ENCODE measurements around the gene UBA1. TPM values are rescaled to one million over a fixed set of nuclear protein-coding genes. Genes with fewer than 3 reads are reported as not detected.

The UBA1 gene
- total RNA-seq, 1 experiment from 2014 or later: 275 TPM

DNA sequence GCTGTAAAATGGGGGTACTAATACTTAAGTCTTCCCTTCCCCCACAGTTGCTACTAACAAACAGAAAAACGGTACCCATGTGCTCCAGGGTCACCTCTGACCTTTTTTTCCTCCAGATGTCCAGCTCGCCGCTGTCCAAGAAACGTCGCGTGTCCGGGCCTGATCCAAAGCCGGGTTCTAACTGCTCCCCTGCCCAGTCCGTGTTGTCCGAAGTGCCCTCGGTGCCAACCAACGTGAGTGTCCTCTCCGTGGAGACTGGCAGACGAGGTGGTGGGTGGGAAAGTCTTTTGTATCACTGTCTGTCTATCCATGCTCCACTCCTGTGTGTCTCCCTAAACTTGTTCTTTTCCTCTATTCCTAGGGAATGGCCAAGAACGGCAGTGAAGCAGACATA, 5.1 kb downstream of the UBA1 start:
- ATAC-seq: no peak
- no peak overlapping the region for H3K4me3 ChIP-seq (replicated peaks in 1 of 2; ENCODE audit: low read depth in 1 of 2, low read length in 2 of 2)
- no peaks in the 10 kb centered on the region for H4K20me1 ChIP-seq (ENCODE audit: insufficient read depth)
- ChIA-PET POLR2A (no interaction called here), RAD21 (ENCODE audit: low non-redundant PET in 1 of 2, low total read pairs in 2 of 2, uncharacterized antibody in 2 of 2, unreplicated experiment in 2 of 2) (interaction anchor here in 1 of 2 experiments (0.5 kb wide), 1 partner anchor 325 kb away, joined by 5 read pairs; no protein-coding TSS in a partner anchor), CTCF (no interaction called here)
- no peak overlapping the region for H2AFZ ChIP-seq (ENCODE audit: low read depth, low read length, poor library complexity, severe bottlenecking)
- no peaks in the 10 kb centered on the region for H3K9me2 ChIP-seq (ENCODE audit: insufficient read depth)
- H3K9me3 ChIP-seq (ENCODE audit: control insufficient read depth in 1 of 2, insufficient read depth in 1 of 2, low read depth in 1 of 2, low read length in 2 of 2): no peaks in the 10 kb centered on the region
- TF ChIP-seq TCF7L2 (IDR thresholded peaks at IDR 0.05; ENCODE audit: borderline replicate concordance, extremely low read depth, insufficient read depth, insufficient read length) (no peak), EGR1 (IDR thresholded peaks at IDR 0.05; ENCODE audit: low read depth) (no peak), FOSL1 (IDR thresholded peaks at IDR 0.05; ENCODE audit: low read depth) (no peak), CBX3 (IDR thresholded peaks at IDR 0.05; ENCODE audit: low read depth) (no peak), SRF (IDR thresholded peaks at IDR 0.05; ENCODE audit: low read depth) (no peak), ELF1 (IDR thresholded peaks at IDR 0.05; ENCODE audit: borderline replicate concordance, low read depth) (no peak), JUND (IDR thresholded peaks at IDR 0.05) (no peak), CEBPB (IDR thresholded peaks at IDR 0.05; ENCODE audit: low read depth) (no peak), POLR2AphosphoS5 (IDR thresholded peaks at IDR 0.05; ENCODE audit: low read depth, low read length) (no peak), SP1 (IDR thresholded peaks at IDR 0.05; ENCODE audit: low read depth) (no peak)
- TF ChIP-seq, protein P1, sequence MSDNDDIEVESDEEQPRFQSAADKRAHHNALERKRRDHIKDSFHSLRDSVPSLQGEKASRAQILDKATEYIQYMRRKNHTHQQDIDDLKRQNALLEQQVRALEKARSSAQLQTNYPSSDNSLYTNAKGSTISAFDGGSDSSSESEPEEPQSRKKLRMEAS (IDR thresholded peaks at IDR 0.05): no peak
- TF ChIP-seq, protein P2, sequence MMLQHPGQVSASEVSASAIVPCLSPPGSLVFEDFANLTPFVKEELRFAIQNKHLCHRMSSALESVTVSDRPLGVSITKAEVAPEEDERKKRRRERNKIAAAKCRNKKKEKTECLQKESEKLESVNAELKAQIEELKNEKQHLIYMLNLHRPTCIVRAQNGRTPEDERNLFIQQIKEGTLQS (IDR thresholded peaks at IDR 0.05): no peak
- H3K4me1 ChIP-seq (ENCODE audit: control insufficient read depth in 1 of 2, insufficient read depth in 2 of 2, low read length in 2 of 2): peaks cover 2 to 7% of the 10 kb centered on the region in 2 experiments; a peak in 1 of 4 replicates
- no peak for DNase-seq (ENCODE audit: low read depth, low spot score)
- no peaks in the 10 kb centered on the region for H3K27me3 ChIP-seq (ENCODE audit: insufficient read depth, low read length)
- H3K79me2 ChIP-seq (ENCODE audit: insufficient read depth, low read length): peaks cover 74% of the 10 kb centered on the region
- no TSS peak for BruUV-seq (replicated peaks)
- H3K27ac ChIP-seq (ENCODE audit: low read depth, low read length): no peak overlapping the region
- peaks cover 16 to 42% of the 10 kb centered on the region in 2 experiments; a peak in 3 of 4 replicates for H3K36me3 ChIP-seq (ENCODE audit: control insufficient read depth in 1 of 2, insufficient read depth in 2 of 2, low read length in 2 of 2)
- no peak overlapping the region for H3K4me2 ChIP-seq (ENCODE audit: low read length)
- intact Hi-C loops (cut with micrococcal nuclease): loop anchor here (10.0 kb wide), 1 partner anchor 556 kb away; no protein-coding TSS in a partner anchor
- H3K9ac ChIP-seq (ENCODE audit: low read length): no peak overlapping the region

DNA sequence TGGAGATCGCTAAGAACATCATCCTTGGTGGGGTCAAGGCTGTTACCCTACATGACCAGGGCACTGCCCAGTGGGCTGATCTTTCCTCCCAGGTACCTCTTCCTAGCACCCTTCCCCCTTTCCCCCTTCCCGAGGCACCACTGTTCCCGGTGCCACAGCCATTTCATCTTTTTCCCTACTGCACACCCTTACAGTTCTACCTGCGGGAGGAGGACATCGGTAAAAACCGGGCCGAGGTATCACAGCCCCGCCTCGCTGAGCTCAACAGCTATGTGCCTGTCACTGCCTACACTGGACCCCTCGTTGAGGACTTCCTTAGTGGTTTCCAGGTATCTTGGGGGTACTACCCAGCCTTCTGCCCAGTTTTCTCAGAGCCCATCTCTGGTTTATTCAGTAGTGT, 5.7 kb downstream of the UBA1 start:
- TF ChIP-seq, protein P3, sequence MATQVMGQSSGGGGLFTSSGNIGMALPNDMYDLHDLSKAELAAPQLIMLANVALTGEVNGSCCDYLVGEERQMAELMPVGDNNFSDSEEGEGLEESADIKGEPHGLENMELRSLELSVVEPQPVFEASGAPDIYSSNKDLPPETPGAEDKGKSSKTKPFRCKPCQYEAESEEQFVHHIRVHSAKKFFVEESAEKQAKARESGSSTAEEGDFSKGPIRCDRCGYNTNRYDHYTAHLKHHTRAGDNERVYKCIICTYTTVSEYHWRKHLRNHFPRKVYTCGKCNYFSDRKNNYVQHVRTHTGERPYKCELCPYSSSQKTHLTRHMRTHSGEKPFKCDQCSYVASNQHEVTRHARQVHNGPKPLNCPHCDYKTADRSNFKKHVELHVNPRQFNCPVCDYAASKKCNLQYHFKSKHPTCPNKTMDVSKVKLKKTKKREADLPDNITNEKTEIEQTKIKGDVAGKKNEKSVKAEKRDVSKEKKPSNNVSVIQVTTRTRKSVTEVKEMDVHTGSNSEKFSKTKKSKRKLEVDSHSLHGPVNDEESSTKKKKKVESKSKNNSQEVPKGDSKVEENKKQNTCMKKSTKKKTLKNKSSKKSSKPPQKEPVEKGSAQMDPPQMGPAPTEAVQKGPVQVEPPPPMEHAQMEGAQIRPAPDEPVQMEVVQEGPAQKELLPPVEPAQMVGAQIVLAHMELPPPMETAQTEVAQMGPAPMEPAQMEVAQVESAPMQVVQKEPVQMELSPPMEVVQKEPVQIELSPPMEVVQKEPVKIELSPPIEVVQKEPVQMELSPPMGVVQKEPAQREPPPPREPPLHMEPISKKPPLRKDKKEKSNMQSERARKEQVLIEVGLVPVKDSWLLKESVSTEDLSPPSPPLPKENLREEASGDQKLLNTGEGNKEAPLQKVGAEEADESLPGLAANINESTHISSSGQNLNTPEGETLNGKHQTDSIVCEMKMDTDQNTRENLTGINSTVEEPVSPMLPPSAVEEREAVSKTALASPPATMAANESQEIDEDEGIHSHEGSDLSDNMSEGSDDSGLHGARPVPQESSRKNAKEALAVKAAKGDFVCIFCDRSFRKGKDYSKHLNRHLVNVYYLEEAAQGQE (IDR thresholded peaks at IDR 0.05; ENCODE audit: low read depth): no peak
- no peak for TF ChIP-seq ELF1 (IDR thresholded peaks at IDR 0.05; ENCODE audit: borderline replicate concordance, low read depth)
- TF ChIP-seq JUND (IDR thresholded peaks at IDR 0.05): no peak
- TF ChIP-seq TCF7L2 (IDR thresholded peaks at IDR 0.05; ENCODE audit: borderline replicate concordance, extremely low read depth, insufficient read depth, insufficient read length): no peak
- no peak for TF ChIP-seq SRF (IDR thresholded peaks at IDR 0.05; ENCODE audit: low read depth)
- TF ChIP-seq, protein P2 (IDR thresholded peaks at IDR 0.05): no peak
- no peak for TF ChIP-seq CEBPB (IDR thresholded peaks at IDR 0.05; ENCODE audit: low read depth)
- no peak for TF ChIP-seq EZH2phosphoT487 (IDR thresholded peaks at IDR 0.05; ENCODE audit: borderline replicate concordance)
- no peak for TF ChIP-seq POLR2A (IDR thresholded peaks at IDR 0.05; ENCODE audit: borderline replicate concordance, extremely low read depth, insufficient read depth, insufficient read length)
- no peak for TF ChIP-seq RAD21 (IDR thresholded peaks at IDR 0.05; ENCODE audit: low read depth)
- TF ChIP-seq, protein P1 (IDR thresholded peaks at IDR 0.05): no peak
- TF ChIP-seq SP1 (IDR thresholded peaks at IDR 0.05; ENCODE audit: low read depth): no peak
- Histone ChIP-seq H3K4me3 (replicated peaks in 1 of 2; ENCODE audit: low read depth in 1 of 2, low read length in 2 of 2) (no peak overlapping the region), H3K9me2 (ENCODE audit: insufficient read depth) (no peaks in the 10 kb centered on the region), H3K27me3 (ENCODE audit: insufficient read depth, low read length) (no peaks in the 10 kb centered on the region), H3K4me2 (ENCODE audit: low read length) (no peak overlapping the region), H3K36me3 (ENCODE audit: control insufficient read depth in 1 of 2, insufficient read depth in 2 of 2, low read length in 2 of 2) (peaks cover 18 to 44% of the 10 kb centered on the region in 2 experiments; a peak in 3 of 4 replicates), H3K27ac (ENCODE audit: low read depth, low read length) (no peak overlapping the region), H3K9ac (ENCODE audit: low read length) (no peak overlapping the region), H3K9me3 (ENCODE audit: control insufficient read depth in 1 of 2, insufficient read depth in 1 of 2, low read depth in 1 of 2, low read length in 2 of 2) (no peaks in the 10 kb centered on the region), H3K4me1 (ENCODE audit: control insufficient read depth in 1 of 2, insufficient read depth in 2 of 2, low read length in 2 of 2) (peaks cover 2 to 7% of the 10 kb centered on the region in 2 experiments; a peak in 1 of 4 replicates), H2AFZ (ENCODE audit: low read depth, low read length, poor library complexity, severe bottlenecking) (no peak overlapping the region), H3K79me2 (ENCODE audit: insufficient read depth, low read length) (peaks cover 68% of the 10 kb centered on the region), H4K20me1 (ENCODE audit: insufficient read depth) (no peaks in the 10 kb centered on the region)
- no TSS peak for BruUV-seq (replicated peaks)
- intact Hi-C loops (cut with micrococcal nuclease): loop anchor here (10.0 kb wide), 1 partner anchor 556 kb away; no protein-coding TSS in a partner anchor
- DNase-seq (ENCODE audit: low read depth, low spot score) (no peak), ATAC-seq (no peak)
- ChIA-PET CTCF (no interaction called here), POLR2A (no interaction called here), RAD21 (ENCODE audit: low non-redundant PET in 1 of 2, low total read pairs in 2 of 2, uncharacterized antibody in 2 of 2, unreplicated experiment in 2 of 2) (no interaction called here)
